K562 (cell line): ENCODE results near the gene EPN2. TPM values are rescaled to one million over a fixed set of nuclear protein-coding genes. Genes with fewer than 3 reads are reported as not detected.

Experiments
- ATAC-seq: fragments of 200-7000 bp; cut with Tn5 transposase; 3 replicates; pipeline ENCODE4 v1.9.1; 2020; ENCODE audit warnings: moderate library complexity
- BruUV-seq: library from RNA; stranded (reverse); fragments of 400-500 nt; replicated peaks from 2 replicates; lab custom pipeline; 2021; lab: Mats Ljungman, UMichigan
- CTCF ChIA-PET: fragments of 300-600 bp; formaldehyde crosslinking; extraction: SDS; loops from one replicate; lab custom pipeline; 2021; ENCODE audit warnings: low intra/inter-chr PET ratio; lab: Yijun Ruan, JAX
- POLR2A ChIA-PET: fragments of 300-600, 350-650 bp; sonication (Branson Sonifier 250); formaldehyde crosslinking; extraction: SDS; loops from one replicate; lab custom pipeline; 2021; ENCODE audit warnings: antibody characterized with exemption, inconsistent platforms; lab: Yijun Ruan, JAX
- DNase-seq, 4 experiments: peaks; one replicate each; pipeline versions ENCODE4 v3.0.0 to v3.0.0-alpha.2; 2011 to 2018; ENCODE audit warnings: low spot score in 3 of 4, mixed read lengths in 3 of 4; ENCODE audit errors: extremely low read depth in 1 of 4
- FAIRE-seq: peaks from 2 replicates; lab custom pipeline; 2011; peaks lifted over from hg19 to GRCh38; lab: Jason Lieb, UNC
- H2AFZ ChIP-seq: 2 replicates; pipeline ENCODE4 v1.6.0; 2011; ENCODE audit warnings: low read depth, low read length, control low read depth, inconsistent platforms
- H3K27ac ChIP-seq: fragments of 200-600 bp; 3 replicates; pipeline ENCODE4 v1.8.0; 2011; ENCODE audit warnings: low read depth, mild to moderate bottlenecking, control low read depth, inconsistent platforms, low read length, moderate library complexity, mixed read lengths; ENCODE audit errors: extremely low read depth
- H3K27me3 ChIP-seq, 2 experiments: fragments of 300-600 bp in 1 of 2; 2 replicates in 1 of 2; 3 replicates in 1 of 2; pipeline versions ENCODE4 v1.6.0 to v1.8.0; 2011; ENCODE audit warnings: inconsistent platforms in 2 of 2, low read length in 2 of 2, mild to moderate bottlenecking in 1 of 2, mixed read lengths in 1 of 2, moderate library complexity in 1 of 2; ENCODE audit not compliant: control insufficient read depth in 2 of 2, insufficient read depth in 2 of 2
- H3K36me3 ChIP-seq: fragments of 300-600 bp; 3 replicates; pipeline ENCODE4 v1.8.0; 2011; ENCODE audit warnings: mild to moderate bottlenecking, low read length, inconsistent platforms; ENCODE audit not compliant: control insufficient read depth, insufficient read depth
- H3K4me1 ChIP-seq, 2 experiments: fragments of 200-600 bp in 1 of 2; replicated peaks in 1 of 2; 2 replicates in 1 of 2; 3 replicates in 1 of 2; pipeline versions ENCODE4 v1.5.1 to v1.8.0; 2011; ENCODE audit warnings: inconsistent platforms in 2 of 2, low read length in 2 of 2, mild to moderate bottlenecking in 1 of 2, mixed read lengths in 1 of 2, moderate library complexity in 1 of 2; ENCODE audit not compliant: control insufficient read depth in 2 of 2, insufficient read depth in 2 of 2
- H3K4me2 ChIP-seq: 2 replicates; pipeline ENCODE4 v1.6.1; 2011; ENCODE audit warnings: low read length, control low read depth, inconsistent platforms, mixed read lengths; ENCODE audit not compliant: insufficient read depth
- H3K4me3 ChIP-seq: fragments of 200-600 bp; sonication (generic), shearing (Covaris generic); 2 replicates; pipeline ENCODE4 v1.5.1; 2016; ENCODE audit warnings: control low read depth, inconsistent platforms
- H3K79me2 ChIP-seq: fragments of 200-600 bp; 3 replicates; pipeline ENCODE4 v1.8.0; 2011; ENCODE audit warnings: low read length, inconsistent platforms; ENCODE audit not compliant: control insufficient read depth, insufficient read depth
- H3K9ac ChIP-seq, 2 experiments: 2 replicates each; pipeline versions ENCODE4 v1.6.0 to v1.6.1; 2011; ENCODE audit warnings: low read depth in 2 of 2, low read length in 2 of 2, control low read depth in 1 of 2, inconsistent platforms in 1 of 2, mild to moderate bottlenecking in 1 of 2, mixed read lengths in 1 of 2; ENCODE audit not compliant: insufficient read depth in 1 of 2
- H3K9me1 ChIP-seq: one replicate; pipeline ENCODE4 v1.6.0; 2011; ENCODE audit warnings: inconsistent platforms, mild to moderate bottlenecking, low read length, moderate library complexity; ENCODE audit not compliant: control insufficient read depth, insufficient read depth
- H3K9me3 ChIP-seq: replicated peaks from 2 replicates; pipeline ENCODE4 v1.5.1; 2011; ENCODE audit warnings: low read depth, low read length, inconsistent platforms; ENCODE audit not compliant: control insufficient read depth, insufficient read depth
- H4K20me1 ChIP-seq: replicated peaks from 2 replicates; pipeline ENCODE4 v1.6.1; 2011; ENCODE audit warnings: low read length, inconsistent platforms, mixed read lengths; ENCODE audit not compliant: control insufficient read depth, insufficient read depth
- CBX8 ChIP-seq: fragments of 200-600 bp; sonication (generic); IDR thresholded peaks from 2 replicates; pipeline ENCODE4 v1.6.1; 2012; ENCODE audit warnings: borderline replicate concordance, mixed run types, low read depth, mild to moderate bottlenecking, moderate library complexity, mixed read lengths, low read length, control low read depth, inconsistent platforms; ENCODE audit not compliant: poor library complexity, severe bottlenecking; ENCODE audit errors: extremely low read depth
- COPS2 ChIP-seq: fragments of 450-650 bp; conservative IDR thresholded peaks from 2 replicates; pipeline ENCODE4 v1.6.1; 2016; ENCODE audit warnings: mild to moderate bottlenecking, moderate library complexity
- ERF ChIP-seq: fragments of 450-650 bp; formaldehyde crosslinking; IDR thresholded peaks from 2 replicates; pipeline ENCODE4 v1.4.0; 2020; ENCODE audit warnings: mild to moderate bottlenecking, mixed read lengths
- FOXA1 ChIP-seq: fragments of 450-650 bp; IDR thresholded peaks from 2 replicates; pipeline ENCODE4 v1.6.1; 2016; ENCODE audit warnings: mild to moderate bottlenecking, borderline replicate concordance
- GATAD2A ChIP-seq: fragments of 450-650 bp; IDR thresholded peaks from 2 replicates; pipeline ENCODE4 v1.6.1; 2017
- L3MBTL2 ChIP-seq: fragments of 450-650 bp; IDR thresholded peaks from 2 replicates; pipeline ENCODE4 v1.6.1; 2016; ENCODE audit warnings: mild to moderate bottlenecking, moderate library complexity
- SNRNP70 ChIP-seq: fragments of 200-400 bp; formaldehyde crosslinking; optimal IDR thresholded peaks from 2 replicates; pipeline ENCODE3; 2017; ENCODE audit warnings: low read depth, low read length
- TARDBP ChIP-seq: fragments of 450-650 bp; IDR thresholded peaks from 2 replicates; pipeline ENCODE4 v1.6.1; 2016
- ZNF165 ChIP-seq: fragments of 250-450 bp; sonication (Bioruptor Pico); IDR thresholded peaks from 2 replicates; pipeline ENCODE4 v1.4.0; 2020; ENCODE audit warnings: borderline replicate concordance
- ZNF707 ChIP-seq: fragments of 250-450 bp; sonication (Bioruptor Pico); conservative IDR thresholded peaks from 2 replicates; pipeline ENCODE4 v1.8.0; 2022; ENCODE audit warnings: inconsistent platforms, mild to moderate bottlenecking, moderate library complexity
- WGBS: fragments of 100-300 bp; shearing (Covaris generic); methylation state at CpG from one replicate; pipeline ENCODE4 v1.1.6; 2016; ENCODE audit warnings: low coverage, mixed read lengths; ENCODE audit not compliant: insufficient coverage; ENCODE audit errors: missing lambda C conversion rate; 5-methylcytosine and 5-hydroxymethylcytosine counted together
- in situ Hi-C: fragments of 300-500 bp; cut with MboI; formaldehyde crosslinking; loops from 4 replicates; pipeline ENCODE4 v1.15.0; 2018; ENCODE audit warnings: inconsistent platforms, mixed read lengths
- intact Hi-C: fragments of 100-400 bp; cut with micrococcal nuclease; formaldehyde crosslinking; loops from 2 replicates; pipeline ENCODE4 v1.14.2; 2022
- polyA plus RNA-seq, 8 experiments: library from polyadenylated mRNA; depleted of rRNA in 4 of 8; stranded (reverse) in 5 of 8; unstranded in 3 of 8; fragments of >200 nt; fragmentation: Nextera tagmentation in 2 of 8; fragmentation: Illumina TruSeq in 1 of 8; extraction: Ambion mirVana in 2 of 8; extraction: Trizol in 1 of 8; gene quantifications; 2 replicates each; pipeline versions ENCODE4 v1.2.1 to v1.2.3, GENCODE V29; 2011 to 2014; ENCODE audit warnings: inconsistent platforms in 1 of 8, missing spikeins in 1 of 8
- total RNA-seq, 7 experiments: library from RNA; depleted of rRNA in 6 of 7; stranded (reverse); fragments of >200 nt in 6 of 7; fragmentation: Illumina TruSeq in 2 of 7; extraction: Trizol in 2 of 7; gene quantifications; 2 replicates each; pipeline versions ENCODE4 v1.2.1 to v1.2.3, GENCODE V29; 2011 to 2021; ENCODE audit warnings: low replicate concordance in 1 of 7
- TF ChIP-seq, protein P1 (sequence below): sonication (generic); formaldehyde crosslinking; IDR thresholded peaks from 2 replicates; pipeline ENCODE4 v1.4.0; 2020; ENCODE audit warnings: mild to moderate bottlenecking, missing genetic modification reagents
- TF ChIP-seq, protein P2 (sequence below): sonication (generic); formaldehyde crosslinking; IDR thresholded peaks from 2 replicates; pipeline ENCODE4 v1.8.0; 2023; ENCODE audit warnings: missing genetic modification reagents, mild to moderate bottlenecking, borderline replicate concordance
- TF ChIP-seq, protein P3 (sequence below), 2 experiments: IDR thresholded peaks; 2 replicates each; pipeline ENCODE4 v1.6.1; 2012; ENCODE audit warnings: improper control_type of control experiment in 2 of 2, low read depth in 2 of 2, low read length in 2 of 2, borderline replicate concordance in 1 of 2

The EPN2 gene
- total and polyA plus RNA-seq, 9 of the 15 experiments (the other 6 are each of a cell fraction or from before 2014, with no cell fraction given), result 1.0 to 12.9 (median 8.9) TPM

DNA sequence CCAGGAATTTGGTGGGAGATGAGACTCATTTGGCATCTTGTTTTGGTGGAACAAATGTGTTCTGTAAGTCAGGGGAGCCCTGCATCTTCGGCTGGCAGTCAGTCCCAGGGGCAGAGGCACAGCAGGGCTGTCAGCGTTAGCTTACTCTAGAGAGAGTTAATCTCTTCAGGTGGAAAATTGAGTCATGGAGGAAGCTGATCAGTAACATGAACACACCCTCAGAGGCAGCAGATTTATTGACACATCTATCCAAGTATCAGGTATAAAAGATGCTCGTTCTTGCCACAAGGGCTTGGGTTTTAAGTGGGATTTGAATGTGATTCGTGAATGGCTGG is 55.2 kb downstream of the EPN2 start:
- WGBS, result 40% methylated on average over 1 of the region's 4 CpGs
- Histone ChIP-seq H3K36me3 (no peaks in the 10 kb centered on the region), H2AFZ (no peak overlapping the region), H3K9ac (no peak overlapping the region), H3K9me3 (no peaks in the 10 kb centered on the region), H3K4me3 (no peak overlapping the region), H3K27me3 (no peaks in the 10 kb centered on the region), H3K27ac (no peak overlapping the region), H3K79me2 (no peaks in the 10 kb centered on the region), H4K20me1 (no peaks in the 10 kb centered on the region), H3K4me2 (no peak overlapping the region), H3K4me1 (no peaks in the 10 kb centered on the region; a peak in 1 of 5 replicates), H3K9me1 (no peaks in the 10 kb centered on the region)
- DNase-seq, result no peak
- no TSS peak for BruUV-seq
- no peak for ATAC-seq
- POLR2A ChIA-PET, result interaction anchor here (1.4 kb wide), 1 partner anchor 12 kb away, joined by 5 read pairs; no protein-coding TSS in a partner anchor
- intact Hi-C loops (no loop called here), in situ Hi-C loops (no loop called here)
- no peak for FAIRE-seq
- CTCF ChIA-PET, result no interaction called here
- TF ChIP-seq ERF, result no peak
- TF ChIP-seq, protein P1, sequence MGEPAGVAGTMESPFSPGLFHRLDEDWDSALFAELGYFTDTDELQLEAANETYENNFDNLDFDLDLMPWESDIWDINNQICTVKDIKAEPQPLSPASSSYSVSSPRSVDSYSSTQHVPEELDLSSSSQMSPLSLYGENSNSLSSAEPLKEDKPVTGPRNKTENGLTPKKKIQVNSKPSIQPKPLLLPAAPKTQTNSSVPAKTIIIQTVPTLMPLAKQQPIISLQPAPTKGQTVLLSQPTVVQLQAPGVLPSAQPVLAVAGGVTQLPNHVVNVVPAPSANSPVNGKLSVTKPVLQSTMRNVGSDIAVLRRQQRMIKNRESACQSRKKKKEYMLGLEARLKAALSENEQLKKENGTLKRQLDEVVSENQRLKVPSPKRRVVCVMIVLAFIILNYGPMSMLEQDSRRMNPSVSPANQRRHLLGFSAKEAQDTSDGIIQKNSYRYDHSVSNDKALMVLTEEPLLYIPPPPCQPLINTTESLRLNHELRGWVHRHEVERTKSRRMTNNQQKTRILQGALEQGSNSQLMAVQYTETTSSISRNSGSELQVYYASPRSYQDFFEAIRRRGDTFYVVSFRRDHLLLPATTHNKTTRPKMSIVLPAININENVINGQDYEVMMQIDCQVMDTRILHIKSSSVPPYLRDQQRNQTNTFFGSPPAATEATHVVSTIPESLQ, result no peak
- TF ChIP-seq SNRNP70, result no peak
- TF ChIP-seq ZNF707 (CRISPR knock-in tag), result no peak
- TF ChIP-seq CBX8, result no peak
- TF ChIP-seq, protein P2, sequence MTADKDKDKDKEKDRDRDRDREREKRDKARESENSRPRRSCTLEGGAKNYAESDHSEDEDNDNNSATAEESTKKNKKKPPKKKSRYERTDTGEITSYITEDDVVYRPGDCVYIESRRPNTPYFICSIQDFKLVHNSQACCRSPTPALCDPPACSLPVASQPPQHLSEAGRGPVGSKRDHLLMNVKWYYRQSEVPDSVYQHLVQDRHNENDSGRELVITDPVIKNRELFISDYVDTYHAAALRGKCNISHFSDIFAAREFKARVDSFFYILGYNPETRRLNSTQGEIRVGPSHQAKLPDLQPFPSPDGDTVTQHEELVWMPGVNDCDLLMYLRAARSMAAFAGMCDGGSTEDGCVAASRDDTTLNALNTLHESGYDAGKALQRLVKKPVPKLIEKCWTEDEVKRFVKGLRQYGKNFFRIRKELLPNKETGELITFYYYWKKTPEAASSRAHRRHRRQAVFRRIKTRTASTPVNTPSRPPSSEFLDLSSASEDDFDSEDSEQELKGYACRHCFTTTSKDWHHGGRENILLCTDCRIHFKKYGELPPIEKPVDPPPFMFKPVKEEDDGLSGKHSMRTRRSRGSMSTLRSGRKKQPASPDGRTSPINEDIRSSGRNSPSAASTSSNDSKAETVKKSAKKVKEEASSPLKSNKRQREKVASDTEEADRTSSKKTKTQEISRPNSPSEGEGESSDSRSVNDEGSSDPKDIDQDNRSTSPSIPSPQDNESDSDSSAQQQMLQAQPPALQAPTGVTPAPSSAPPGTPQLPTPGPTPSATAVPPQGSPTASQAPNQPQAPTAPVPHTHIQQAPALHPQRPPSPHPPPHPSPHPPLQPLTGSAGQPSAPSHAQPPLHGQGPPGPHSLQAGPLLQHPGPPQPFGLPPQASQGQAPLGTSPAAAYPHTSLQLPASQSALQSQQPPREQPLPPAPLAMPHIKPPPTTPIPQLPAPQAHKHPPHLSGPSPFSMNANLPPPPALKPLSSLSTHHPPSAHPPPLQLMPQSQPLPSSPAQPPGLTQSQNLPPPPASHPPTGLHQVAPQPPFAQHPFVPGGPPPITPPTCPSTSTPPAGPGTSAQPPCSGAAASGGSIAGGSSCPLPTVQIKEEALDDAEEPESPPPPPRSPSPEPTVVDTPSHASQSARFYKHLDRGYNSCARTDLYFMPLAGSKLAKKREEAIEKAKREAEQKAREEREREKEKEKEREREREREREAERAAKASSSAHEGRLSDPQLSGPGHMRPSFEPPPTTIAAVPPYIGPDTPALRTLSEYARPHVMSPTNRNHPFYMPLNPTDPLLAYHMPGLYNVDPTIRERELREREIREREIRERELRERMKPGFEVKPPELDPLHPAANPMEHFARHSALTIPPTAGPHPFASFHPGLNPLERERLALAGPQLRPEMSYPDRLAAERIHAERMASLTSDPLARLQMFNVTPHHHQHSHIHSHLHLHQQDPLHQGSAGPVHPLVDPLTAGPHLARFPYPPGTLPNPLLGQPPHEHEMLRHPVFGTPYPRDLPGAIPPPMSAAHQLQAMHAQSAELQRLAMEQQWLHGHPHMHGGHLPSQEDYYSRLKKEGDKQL (CRISPR knock-in tag), result no peak
- no peak for TF ChIP-seq COPS2
- no peak for TF ChIP-seq GATAD2A
- TF ChIP-seq ZNF165, result no peak
- TF ChIP-seq, protein P3, sequence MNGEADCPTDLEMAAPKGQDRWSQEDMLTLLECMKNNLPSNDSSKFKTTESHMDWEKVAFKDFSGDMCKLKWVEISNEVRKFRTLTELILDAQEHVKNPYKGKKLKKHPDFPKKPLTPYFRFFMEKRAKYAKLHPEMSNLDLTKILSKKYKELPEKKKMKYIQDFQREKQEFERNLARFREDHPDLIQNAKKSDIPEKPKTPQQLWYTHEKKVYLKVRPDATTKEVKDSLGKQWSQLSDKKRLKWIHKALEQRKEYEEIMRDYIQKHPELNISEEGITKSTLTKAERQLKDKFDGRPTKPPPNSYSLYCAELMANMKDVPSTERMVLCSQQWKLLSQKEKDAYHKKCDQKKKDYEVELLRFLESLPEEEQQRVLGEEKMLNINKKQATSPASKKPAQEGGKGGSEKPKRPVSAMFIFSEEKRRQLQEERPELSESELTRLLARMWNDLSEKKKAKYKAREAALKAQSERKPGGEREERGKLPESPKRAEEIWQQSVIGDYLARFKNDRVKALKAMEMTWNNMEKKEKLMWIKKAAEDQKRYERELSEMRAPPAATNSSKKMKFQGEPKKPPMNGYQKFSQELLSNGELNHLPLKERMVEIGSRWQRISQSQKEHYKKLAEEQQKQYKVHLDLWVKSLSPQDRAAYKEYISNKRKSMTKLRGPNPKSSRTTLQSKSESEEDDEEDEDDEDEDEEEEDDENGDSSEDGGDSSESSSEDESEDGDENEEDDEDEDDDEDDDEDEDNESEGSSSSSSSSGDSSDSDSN (IDR thresholded peaks at IDR 0.05; ENCODE audit: borderline replicate concordance in 1 of 2, low read depth in 2 of 2, low read length in 2 of 2), result no peak
- TF ChIP-seq L3MBTL2, result no peak
- TF ChIP-seq FOXA1, result no peak
- no peak for TF ChIP-seq TARDBP
